ENCODE data around the gene TMEM41A.

DNA sequence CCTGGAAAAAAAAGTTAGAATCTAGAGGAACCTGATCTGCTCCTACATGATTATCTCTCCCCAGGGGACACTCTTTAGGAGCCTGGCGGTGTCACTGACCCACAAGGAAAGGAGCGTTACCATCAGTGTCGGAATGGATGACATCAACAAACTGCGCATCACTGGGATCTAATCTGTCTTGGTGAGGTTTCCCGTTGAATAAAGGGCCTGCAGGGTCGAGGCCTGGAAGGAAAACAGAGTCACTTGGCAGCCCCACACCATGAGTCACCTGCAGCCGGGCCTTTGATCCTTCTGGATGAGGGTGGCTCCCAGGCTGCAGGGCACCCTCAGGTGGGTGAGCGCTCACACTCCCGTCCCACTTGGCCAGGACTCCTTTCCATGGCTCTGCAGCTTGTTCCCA lies 28.5 kb upstream of the TMEM41A start:
- TF ChIP-seq, protein P1, sequence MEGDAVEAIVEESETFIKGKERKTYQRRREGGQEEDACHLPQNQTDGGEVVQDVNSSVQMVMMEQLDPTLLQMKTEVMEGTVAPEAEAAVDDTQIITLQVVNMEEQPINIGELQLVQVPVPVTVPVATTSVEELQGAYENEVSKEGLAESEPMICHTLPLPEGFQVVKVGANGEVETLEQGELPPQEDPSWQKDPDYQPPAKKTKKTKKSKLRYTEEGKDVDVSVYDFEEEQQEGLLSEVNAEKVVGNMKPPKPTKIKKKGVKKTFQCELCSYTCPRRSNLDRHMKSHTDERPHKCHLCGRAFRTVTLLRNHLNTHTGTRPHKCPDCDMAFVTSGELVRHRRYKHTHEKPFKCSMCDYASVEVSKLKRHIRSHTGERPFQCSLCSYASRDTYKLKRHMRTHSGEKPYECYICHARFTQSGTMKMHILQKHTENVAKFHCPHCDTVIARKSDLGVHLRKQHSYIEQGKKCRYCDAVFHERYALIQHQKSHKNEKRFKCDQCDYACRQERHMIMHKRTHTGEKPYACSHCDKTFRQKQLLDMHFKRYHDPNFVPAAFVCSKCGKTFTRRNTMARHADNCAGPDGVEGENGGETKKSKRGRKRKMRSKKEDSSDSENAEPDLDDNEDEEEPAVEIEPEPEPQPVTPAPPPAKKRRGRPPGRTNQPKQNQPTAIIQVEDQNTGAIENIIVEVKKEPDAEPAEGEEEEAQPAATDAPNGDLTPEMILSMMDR (IDR thresholded peaks at IDR 0.05; ENCODE audit: poor library complexity, severe bottlenecking): no peak
- TF ChIP-seq EZH2 (IDR thresholded peaks at IDR 0.05; ENCODE audit: borderline replicate concordance, insufficient read depth, low read length, poor library complexity, severe bottlenecking) (no peak), MXI1 (conservative IDR thresholded peaks at IDR 0.05; ENCODE audit: poor library complexity, severe bottlenecking) (no peak)
